WTC11 (cell line): Measurements from ENCODE around the gene PATE4.

Experiments used
- CBFB ChIP-seq: sonication (generic); formaldehyde crosslinking; IDR thresholded peaks from 2 replicates; pipeline ENCODE4 v1.8.1; 2022; ENCODE audit warnings: mild to moderate bottlenecking, low read depth, missing genetic modification reagents
- CREB1 ChIP-seq: sonication (generic); formaldehyde crosslinking; IDR thresholded peaks from 2 replicates; pipeline ENCODE4 v1.8.0; 2023; ENCODE audit warnings: mild to moderate bottlenecking, missing genetic modification reagents
- CREM ChIP-seq: sonication (generic); formaldehyde crosslinking; IDR thresholded peaks from 2 replicates; pipeline ENCODE4 v1.8.1; 2022; ENCODE audit warnings: mild to moderate bottlenecking, missing genetic modification reagents, moderate library complexity
- EMX1 ChIP-seq: fragments of 250-450 bp; sonication (Bioruptor Pico); IDR thresholded peaks from 2 replicates; pipeline ENCODE4 v1.8.0; 2021; ENCODE audit warnings: mild to moderate bottlenecking
- FOXP1 ChIP-seq: sonication (generic); formaldehyde crosslinking; IDR thresholded peaks from 2 replicates; pipeline ENCODE4 v1.8.0; 2022; ENCODE audit warnings: missing genetic modification reagents, mild to moderate bottlenecking, moderate library complexity, borderline replicate concordance
- JUN ChIP-seq: sonication (generic); formaldehyde crosslinking; IDR thresholded peaks from 2 replicates; pipeline ENCODE4 v1.8.0; 2023; ENCODE audit warnings: mild to moderate bottlenecking, missing genetic modification reagents
- NFYB ChIP-seq: sonication (generic); formaldehyde crosslinking; conservative IDR thresholded peaks from 2 replicates; pipeline ENCODE4 v1.8.0; 2022; ENCODE audit warnings: low read depth, missing genetic modification reagents
- STAT6 ChIP-seq: sonication (generic); formaldehyde crosslinking; conservative IDR thresholded peaks from 2 replicates; pipeline ENCODE4 v1.8.1; 2023; ENCODE audit warnings: mild to moderate bottlenecking, low read depth, missing genetic modification reagents, moderate library complexity
- TEAD4 ChIP-seq: sonication (generic); formaldehyde crosslinking; IDR thresholded peaks from 2 replicates; pipeline ENCODE4 v1.8.0; 2022; ENCODE audit warnings: mild to moderate bottlenecking, missing genetic modification reagents
- ZNF423 ChIP-seq: fragments of 250-450 bp; sonication (Bioruptor Pico); IDR thresholded peaks from 2 replicates; pipeline ENCODE4 v2.1.2; 2022; ENCODE audit warnings: mild to moderate bottlenecking, moderate library complexity
- TF ChIP-seq, protein P1 (sequence below): sonication (generic); formaldehyde crosslinking; IDR thresholded peaks from 2 replicates; pipeline ENCODE4 v1.8.0; 2022; ENCODE audit warnings: mild to moderate bottlenecking, missing genetic modification reagents
- TF ChIP-seq, protein P2 (sequence below): fragments of 200-600 bp; IDR thresholded peaks from 2 replicates; pipeline ENCODE4 v1.8.0; 2022; ENCODE audit warnings: antibody characterized with exemption
- TF ChIP-seq, protein P3 (sequence below): sonication (generic); formaldehyde crosslinking; conservative IDR thresholded peaks from 2 replicates; pipeline ENCODE4 v1.8.1; 2022; ENCODE audit warnings: mild to moderate bottlenecking, missing genetic modification reagents

- TF ChIP-seq, protein P1, sequence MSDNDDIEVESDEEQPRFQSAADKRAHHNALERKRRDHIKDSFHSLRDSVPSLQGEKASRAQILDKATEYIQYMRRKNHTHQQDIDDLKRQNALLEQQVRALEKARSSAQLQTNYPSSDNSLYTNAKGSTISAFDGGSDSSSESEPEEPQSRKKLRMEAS (CRISPR knock-in tag): no peak
- TF ChIP-seq, protein P2, sequence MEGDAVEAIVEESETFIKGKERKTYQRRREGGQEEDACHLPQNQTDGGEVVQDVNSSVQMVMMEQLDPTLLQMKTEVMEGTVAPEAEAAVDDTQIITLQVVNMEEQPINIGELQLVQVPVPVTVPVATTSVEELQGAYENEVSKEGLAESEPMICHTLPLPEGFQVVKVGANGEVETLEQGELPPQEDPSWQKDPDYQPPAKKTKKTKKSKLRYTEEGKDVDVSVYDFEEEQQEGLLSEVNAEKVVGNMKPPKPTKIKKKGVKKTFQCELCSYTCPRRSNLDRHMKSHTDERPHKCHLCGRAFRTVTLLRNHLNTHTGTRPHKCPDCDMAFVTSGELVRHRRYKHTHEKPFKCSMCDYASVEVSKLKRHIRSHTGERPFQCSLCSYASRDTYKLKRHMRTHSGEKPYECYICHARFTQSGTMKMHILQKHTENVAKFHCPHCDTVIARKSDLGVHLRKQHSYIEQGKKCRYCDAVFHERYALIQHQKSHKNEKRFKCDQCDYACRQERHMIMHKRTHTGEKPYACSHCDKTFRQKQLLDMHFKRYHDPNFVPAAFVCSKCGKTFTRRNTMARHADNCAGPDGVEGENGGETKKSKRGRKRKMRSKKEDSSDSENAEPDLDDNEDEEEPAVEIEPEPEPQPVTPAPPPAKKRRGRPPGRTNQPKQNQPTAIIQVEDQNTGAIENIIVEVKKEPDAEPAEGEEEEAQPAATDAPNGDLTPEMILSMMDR: no peak
- TF ChIP-seq FOXP1 (CRISPR knock-in tag) (no peak), EMX1 (CRISPR knock-in tag) (no peak), ZNF423 (CRISPR knock-in tag) (no peak), CBFB (CRISPR knock-in tag) (no peak), CREM (CRISPR knock-in tag) (no peak), TEAD4 (CRISPR knock-in tag) (no peak), CREB1 (CRISPR knock-in tag) (no peak), NFYB (CRISPR knock-in tag) (no peak), JUN (CRISPR knock-in tag) (no peak), STAT6 (no peak)
- TF ChIP-seq, protein P3, sequence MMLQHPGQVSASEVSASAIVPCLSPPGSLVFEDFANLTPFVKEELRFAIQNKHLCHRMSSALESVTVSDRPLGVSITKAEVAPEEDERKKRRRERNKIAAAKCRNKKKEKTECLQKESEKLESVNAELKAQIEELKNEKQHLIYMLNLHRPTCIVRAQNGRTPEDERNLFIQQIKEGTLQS: no peak
These were observed 53.9 kb downstream of the PATE4 start for GRCh38 chr11:125886997-125887372.
